ENCODE results near the gene KIAA1958.

The KIAA1958 gene

GRCh38 chr9:112601636-112602035 lies 115.0 kb downstream of the KIAA1958 start:
- no peak for DNase-seq (ENCODE audit: low read depth in 2 of 2)

GRCh38 chr9:112604790-112605189 lies 118.2 kb downstream of the KIAA1958 start:
- no peak for DNase-seq (ENCODE audit: low read depth in 2 of 2)

GRCh38 chr9:112605518-112605917 lies 118.9 kb downstream of the KIAA1958 start:
- no peak for DNase-seq (ENCODE audit: low read depth in 2 of 2)

GRCh38 chr9:112605963-112606699 lies 119.5 kb downstream of the KIAA1958 start:
- no peak for DNase-seq (ENCODE audit: low read depth in 2 of 2)

GRCh38 chr9:112608851-112609250 lies 122.2 kb downstream of the KIAA1958 start:
- DNase-seq (ENCODE audit: low read depth in 2 of 2): no peak

- DNase-seq (ENCODE audit: low read depth in 2 of 2): no peak
Observed at GRCh38 chr9:112615584-112616266, 129.1 kb downstream of the KIAA1958 start.

GRCh38 chr9:112617371-112617770 lies 130.7 kb downstream of the KIAA1958 start:
- DNase-seq (ENCODE audit: low read depth in 2 of 2): no peak

- no peak for DNase-seq (ENCODE audit: low read depth in 2 of 2)
Observed at GRCh38 chr9:112618385-112619009, 131.9 kb downstream of the KIAA1958 start.

- DNase-seq (ENCODE audit: low read depth in 2 of 2): no peak
Observed at GRCh38 chr9:112620388-112620787, 133.8 kb downstream of the KIAA1958 start.

- no peak for DNase-seq (ENCODE audit: low read depth in 2 of 2)
Observed at GRCh38 chr9:112621018-112621655, 134.5 kb downstream of the KIAA1958 start.

GRCh38 chr9:112623198-112623597 lies 136.6 kb downstream of the KIAA1958 start:
- DNase-seq (ENCODE audit: low read depth in 2 of 2): no peak

GRCh38 chr9:112624711-112625707 lies 138.4 kb downstream of the KIAA1958 start:
- DNase-seq (ENCODE audit: low read depth in 2 of 2): no peak

GRCh38 chr9:112629671-112630485 lies 143.3 kb downstream of the KIAA1958 start:
- no peak for DNase-seq (ENCODE audit: low read depth in 2 of 2)

GRCh38 chr9:112631313-112632070 lies 144.9 kb downstream of the KIAA1958 start:
- DNase-seq (ENCODE audit: low read depth in 2 of 2): no peak

GRCh38 chr9:112640311-112640710 lies 153.7 kb downstream of the KIAA1958 start:
- DNase-seq (ENCODE audit: low read depth in 2 of 2): no peak

- DNase-seq (ENCODE audit: low read depth in 2 of 2): no peak
Observed at GRCh38 chr9:112642126-112642525, 155.5 kb downstream of the KIAA1958 start.

- no peak for DNase-seq (ENCODE audit: low read depth in 2 of 2)
Observed at GRCh38 chr9:112647596-112647995, 161.0 kb downstream of the KIAA1958 start.

- no peak for DNase-seq (ENCODE audit: low read depth in 2 of 2)
Observed at GRCh38 chr9:112648624-112649023, 162.0 kb downstream of the KIAA1958 start.

GRCh38 chr9:112654282-112654681 lies 167.7 kb downstream of the KIAA1958 start:
- DNase-seq (ENCODE audit: low read depth in 2 of 2): no peak

GRCh38 chr9:112655668-112656067 lies 169.0 kb downstream of the KIAA1958 start:
- no peak for DNase-seq (ENCODE audit: low read depth in 2 of 2)

Measured in activated CD4-positive, alpha-beta T cell treated with anti-CD3 and anti-CD28 coated beads for 24 hours (primary cell).